Motor neuron (in vitro differentiated cells): ENCODE results near the gene TDG. TPM values are rescaled to one million over a fixed set of nuclear protein-coding genes. Genes with fewer than 3 reads are reported as not detected.
A peak's percentile ranks its signal among the peaks of the same experiment; 100 is the strongest.

ENCODE experiments used
- ATAC-seq, 8 experiments: fragments of 200-7000 bp; cut with Tn5 transposase; replicated peaks in 6 of 8; 2 replicates each; pipeline ENCODE4 v1.8.0; 2021; ENCODE audit warnings: mild to moderate bottlenecking in 8 of 8, moderate library complexity in 8 of 8
- H3K27ac ChIP-seq, 2 donors: fragments of 250-450 bp; sonication (Bioruptor Pico); 2 replicates each; pipeline ENCODE4 v1.9.0; 2021; ENCODE audit warnings: antibody characterized with exemption in 2 of 2, mild to moderate bottlenecking in 2 of 2, moderate library complexity in 1 of 2
- H3K4me1 ChIP-seq, 2 donors: fragments of 250-450 bp; sonication (Bioruptor Pico); replicated peaks in 1 of 2; 2 replicates each; pipeline ENCODE4 v1.6.1; 2021; ENCODE audit warnings: antibody characterized with exemption in 2 of 2, mild to moderate bottlenecking in 2 of 2, moderate library complexity in 1 of 2
- H3K4me3 ChIP-seq, 5 donors: fragments of 250-450 bp; sonication (Bioruptor Pico); 2 replicates each; pipeline ENCODE4 v1.9.0; 2021; ENCODE audit warnings: antibody characterized with exemption in 5 of 5, mild to moderate bottlenecking in 5 of 5, moderate library complexity in 4 of 5
- WGBS, 10 experiments: fragments of 450-650 bp; shearing (Covaris generic); methylation state at CpG; one replicate each; pipeline ENCODE4 v1.0.0; 2022; 5-methylcytosine and 5-hydroxymethylcytosine counted together
- in situ Hi-C, 9 experiments: fragments of 400-800 bp; cut with MboI; loops; one replicate each; pipeline ENCODE4 v1.15.0; 2021; ENCODE audit warnings: low sequenced_read_pairs in 9 of 9, low pct_unique_long_range_greater_than_20kb in 2 of 9; ENCODE audit not compliant: unreplicated experiment in 9 of 9
- total RNA-seq, 8 experiments: library from RNA; unstranded; fragments of 300-600 nt; gene quantifications; 2 replicates each; pipeline versions ENCODE4 v1.2.3 to v1.2.4, GENCODE V29; 2022

Gene TDG
- total RNA-seq, 8 experiments from 2014 or later: 21.5 to 49.3 (median 32.8) TPM

DNA sequence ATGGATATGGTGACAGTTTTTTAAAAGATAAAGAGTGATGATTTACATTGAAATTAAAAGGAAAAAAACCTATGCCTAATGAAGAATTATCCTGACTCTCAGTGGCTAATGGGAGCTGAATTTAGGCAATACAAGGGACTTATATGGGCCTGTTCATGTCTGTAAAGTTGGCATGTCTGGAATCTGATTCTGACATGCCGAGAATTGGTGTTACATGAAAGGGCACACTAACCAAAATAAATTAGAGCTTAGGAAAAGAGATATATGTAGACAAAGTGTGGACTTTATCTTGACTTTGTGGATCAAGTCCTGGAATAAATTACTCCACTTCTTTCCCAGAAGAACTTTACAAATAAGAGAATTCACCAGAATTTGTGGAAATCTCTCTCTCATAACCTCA lies 1.1 kb downstream of the TDG start:
- ATAC-seq: no peak
- peaks cover 21 to 29% of the 10 kb centered on the region in 2 donors for H3K4me1 ChIP-seq
- H3K4me3 ChIP-seq: peak overlapping the region; percentile 57 to 91 (median 70)
- peak overlapping the region; percentile 97 to 98 for H3K27ac ChIP-seq
- in situ Hi-C loops: loop anchor here in 1 of 9 experiments (25.0 kb wide), 1 partner anchor 146 kb away; no protein-coding TSS in a partner anchor
- WGBS, 10 experiments: 0 to 40% (median 0%) methylated on average over 1 of the region's 1 CpG; no CpG with 5 or more reads in 3 of the 10 experiments

- no peak for ATAC-seq
- 0 to 100% (median 53%) methylated on average over 1 to 2 of the region's 2 CpGs; no CpG with 5 or more reads in 4 of the 10 experiments for WGBS, 10 experiments
- in situ Hi-C loops: loop anchor here in 1 of 9 experiments (25.0 kb wide), 1 partner anchor 143 kb away; no protein-coding TSS in a partner anchor
- Histone ChIP-seq H3K27ac (no peak overlapping the region), H3K4me1 (peaks cover 8 to 14% of the 10 kb centered on the region in 2 donors), H3K4me3 (no peak overlapping the region)
Measured at GRCh38 chr12:103969391-103969790, 3.7 kb downstream of the TDG start.

- ATAC-seq: no peak
- in situ Hi-C loops: loop anchor here in 1 of 9 experiments (25.0 kb wide), 1 partner anchor 138 kb away; no protein-coding TSS in a partner anchor
- WGBS, 10 experiments: 67 to 100% (median 100%) methylated on average over 1 to 2 of the region's 2 CpGs; no CpG with 5 or more reads in 1 of the 10 experiments
- Histone ChIP-seq H3K4me1 (no peaks in the 10 kb centered on the region), H3K27ac (no peak overlapping the region), H3K4me3 (no peak overlapping the region)
Measured at GRCh38 chr12:103973909-103974308, 8.2 kb downstream of the TDG start.

GRCh38 chr12:103975368-103975767 lies 9.7 kb downstream of the TDG start:
- Histone ChIP-seq H3K27ac (no peak overlapping the region), H3K4me1 (no peaks in the 10 kb centered on the region), H3K4me3 (no peak overlapping the region)
- no peak for ATAC-seq
- 90 to 100% (median 100%) methylated on average over 1 to 2 of the region's 2 CpGs; no CpG with 5 or more reads in 2 of the 10 experiments for WGBS, 10 experiments
- in situ Hi-C loops: loop anchor here in 1 of 9 experiments (25.0 kb wide), 1 partner anchor 112 kb away; no protein-coding TSS in a partner anchor

- Histone ChIP-seq H3K4me3 (no peak overlapping the region), H3K4me1 (no peaks in the 10 kb centered on the region), H3K27ac (no peak overlapping the region)
- ATAC-seq: no peak
- WGBS, 10 experiments: 80 to 100% (median 94%) methylated on average over 1 to 4 of the region's 4 CpGs; no CpG with 5 or more reads in 2 of the 10 experiments
- in situ Hi-C loops: loop anchor here in 1 of 9 experiments (25.0 kb wide), 1 partner anchor 109 kb away; no protein-coding TSS in a partner anchor
Measured at GRCh38 chr12:103978384-103978982, 12.8 kb downstream of the TDG start.

GRCh38 chr12:103986829-103987228 lies 21.2 kb downstream of the TDG start:
- Histone ChIP-seq H3K4me3 (no peak overlapping the region), H3K27ac (no peak overlapping the region), H3K4me1 (peaks cover 0 to 9% of the 10 kb centered on the region in 2 donors)
- 50 to 100% (median 90%) methylated on average over 1 to 2 of the region's 2 CpGs; no CpG with 5 or more reads in 5 of the 10 experiments for WGBS, 10 experiments
- ATAC-seq: peak in 2 of 8 experiments; percentile 36 to 66
- in situ Hi-C loops: loop anchor here in 1 of 9 experiments (25.0 kb wide), 1 partner anchor 100 kb away; no protein-coding TSS in a partner anchor

- peaks cover 0 to 19% of the 10 kb centered on the region in 2 donors for H3K4me1 ChIP-seq
- in situ Hi-C loops: loop anchor here in 1 of 9 experiments (25.0 kb wide), 1 partner anchor 93 kb away; no protein-coding TSS in a partner anchor
- no peak for ATAC-seq
- H3K4me3 ChIP-seq: no peak overlapping the region
- WGBS, 10 experiments: 80 to 100% (median 92%) methylated on average over 1 to 4 of the region's 4 CpGs
- no peak overlapping the region for H3K27ac ChIP-seq
Measured at GRCh38 chr12:103994235-103994634, 28.6 kb downstream of the TDG start.

- peaks cover 0 to 12% of the 10 kb centered on the region in 2 donors for H3K4me1 ChIP-seq
- no peak overlapping the region for H3K4me3 ChIP-seq
- WGBS, 10 experiments: 33 to 100% (median 88%) methylated on average over 1 to 5 of the region's 5 CpGs; no CpG with 5 or more reads in 5 of the 10 experiments
- in situ Hi-C loops: loop anchor here in 1 of 9 experiments (25.0 kb wide), 1 partner anchor 91 kb away; no protein-coding TSS in a partner anchor
- ATAC-seq: no peak
- no peak overlapping the region for H3K27ac ChIP-seq
Measured at GRCh38 chr12:103996595-103996994, 30.9 kb downstream of the TDG start.

DNA sequence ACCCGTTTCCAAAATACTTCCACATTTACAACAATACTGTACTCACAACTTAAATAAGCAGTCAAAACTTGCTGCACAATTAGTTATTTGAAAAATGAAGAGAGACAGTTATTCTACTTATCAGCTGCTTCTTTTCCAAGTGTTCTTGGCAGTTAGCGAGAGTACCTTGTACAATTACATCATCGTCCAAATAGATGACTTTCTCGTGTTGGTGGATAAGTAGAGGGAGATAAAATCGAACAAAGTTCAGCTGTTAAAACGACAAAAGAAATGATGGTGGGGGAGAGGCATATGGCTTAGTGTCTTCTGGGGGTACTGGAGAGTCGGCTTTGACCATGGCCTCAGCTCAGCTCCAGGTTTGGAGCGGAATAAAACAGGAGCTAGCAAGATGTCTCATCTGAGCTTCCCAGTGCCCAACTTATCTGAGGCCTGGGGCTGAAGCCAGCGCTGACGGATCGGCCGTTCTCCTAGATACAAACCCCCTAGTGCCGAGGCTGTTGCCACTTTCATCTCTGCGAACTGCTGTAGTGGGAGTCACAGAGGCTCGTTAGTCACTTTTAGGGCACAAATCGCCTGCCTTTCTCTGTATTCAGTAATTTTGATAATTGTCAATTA lies 31.7 kb downstream of the TDG start:
- no peak overlapping the region for H3K4me3 ChIP-seq
- ATAC-seq: no peak
- H3K4me1 ChIP-seq: peaks cover 0 to 6% of the 10 kb centered on the region in 2 donors
- in situ Hi-C loops: loop anchor here in 1 of 9 experiments (25.0 kb wide), 1 partner anchor 90 kb away; no protein-coding TSS in a partner anchor
- 61 to 92% (median 80%) methylated on average over 1 to 15 of the region's 16 CpGs; no CpG with 5 or more reads in 1 of the 10 experiments for WGBS, 10 experiments
- no peak overlapping the region for H3K27ac ChIP-seq

DNA sequence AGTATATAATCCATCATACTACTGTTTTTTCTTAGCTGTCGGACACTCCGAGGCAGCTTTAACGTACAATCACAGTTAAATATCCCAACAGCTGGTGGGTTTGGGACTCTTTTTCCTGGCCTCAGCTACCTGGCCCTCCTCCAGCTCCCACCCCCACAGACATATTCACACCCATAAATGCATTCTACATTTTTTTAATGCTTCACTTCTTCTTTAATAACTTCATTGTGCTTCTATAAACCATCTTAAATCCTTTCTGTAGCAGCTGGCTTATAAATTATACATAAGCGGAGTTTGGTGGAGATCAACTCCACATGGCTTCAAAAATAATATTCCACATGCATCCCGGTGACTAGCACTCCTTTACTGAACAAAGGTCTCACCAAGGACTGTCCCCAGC lies 33.3 kb downstream of the TDG start:
- no peak overlapping the region for H3K27ac ChIP-seq
- H3K4me1 ChIP-seq: peaks cover 0 to under 1% of the 10 kb centered on the region in 2 donors
- ATAC-seq: no peak
- no peak overlapping the region for H3K4me3 ChIP-seq
- 40 to 100% (median 81%) methylated on average over 1 to 4 of the region's 5 CpGs for WGBS, 10 experiments
- in situ Hi-C loops: loop anchor here in 1 of 9 experiments (25.0 kb wide), 1 partner anchor 88 kb away; no protein-coding TSS in a partner anchor

DNA sequence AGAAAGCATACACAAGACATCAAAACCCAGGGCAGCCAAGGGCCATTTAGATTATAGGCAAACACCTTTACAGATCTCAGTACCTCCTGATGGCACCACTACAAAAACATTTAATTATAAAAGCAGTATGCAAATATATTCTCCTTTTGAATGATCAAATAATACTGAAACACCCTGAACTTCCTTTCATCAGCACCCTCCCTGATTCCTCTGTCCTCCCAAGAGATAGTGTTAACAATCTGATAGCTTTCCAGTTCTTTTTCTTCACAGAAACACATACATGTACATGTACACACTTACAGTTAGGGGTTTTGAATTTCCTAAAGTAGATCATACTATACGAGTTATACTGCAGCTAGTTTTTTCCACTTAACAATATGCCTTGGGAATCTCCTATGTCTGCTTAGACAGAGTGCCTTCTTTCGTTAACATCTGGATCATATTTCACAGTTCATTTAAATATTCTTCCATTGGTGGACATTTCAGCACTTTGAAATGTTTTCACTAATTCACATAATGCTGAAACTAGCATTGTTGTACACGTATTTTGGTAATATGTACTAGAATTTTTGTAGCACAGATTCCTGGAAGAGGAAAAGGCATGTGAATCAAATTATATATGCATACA lies 35.2 kb downstream of the TDG start:
- Histone ChIP-seq H3K27ac (no peak overlapping the region), H3K4me1 (no peaks in the 10 kb centered on the region), H3K4me3 (no peak overlapping the region)
- WGBS, 10 experiments: 0 to 83% (median 47%) methylated on average over 2 to 3 of the region's 3 CpGs; no CpG with 5 or more reads in 1 of the 10 experiments
- ATAC-seq: peak in 3 of 8 experiments; percentile 91 to 93 (median 93)
- in situ Hi-C loops: no loop called here

- H3K27ac ChIP-seq: no peak overlapping the region
- in situ Hi-C loops: no loop called here
- H3K4me1 ChIP-seq: no peaks in the 10 kb centered on the region
- H3K4me3 ChIP-seq: no peak overlapping the region
- 92 to 100% (median 100%) methylated on average over 1 to 3 of the region's 3 CpGs; no CpG with 5 or more reads in 1 of the 10 experiments for WGBS, 10 experiments
- ATAC-seq: no peak
Measured at GRCh38 chr12:104002686-104003085, 37.0 kb downstream of the TDG start.
